GM19463 (cell line): ENCODE data around the gene CREG1.
"Not testable (repeated sequence)": the region's sequence is repeated elsewhere in the genome, so short reads cannot be mapped to it uniquely, and the experiment has no call there.

ENCODE experiments used
- ATAC-seq: cut with Tn5 transposase; IDR thresholded peaks from one replicate; pipeline ENCODE4 v1.9.1; 2021; ENCODE audit warnings: mild to moderate bottlenecking, moderate library complexity; ENCODE audit not compliant: unreplicated experiment

The CREG1 gene

DNA sequence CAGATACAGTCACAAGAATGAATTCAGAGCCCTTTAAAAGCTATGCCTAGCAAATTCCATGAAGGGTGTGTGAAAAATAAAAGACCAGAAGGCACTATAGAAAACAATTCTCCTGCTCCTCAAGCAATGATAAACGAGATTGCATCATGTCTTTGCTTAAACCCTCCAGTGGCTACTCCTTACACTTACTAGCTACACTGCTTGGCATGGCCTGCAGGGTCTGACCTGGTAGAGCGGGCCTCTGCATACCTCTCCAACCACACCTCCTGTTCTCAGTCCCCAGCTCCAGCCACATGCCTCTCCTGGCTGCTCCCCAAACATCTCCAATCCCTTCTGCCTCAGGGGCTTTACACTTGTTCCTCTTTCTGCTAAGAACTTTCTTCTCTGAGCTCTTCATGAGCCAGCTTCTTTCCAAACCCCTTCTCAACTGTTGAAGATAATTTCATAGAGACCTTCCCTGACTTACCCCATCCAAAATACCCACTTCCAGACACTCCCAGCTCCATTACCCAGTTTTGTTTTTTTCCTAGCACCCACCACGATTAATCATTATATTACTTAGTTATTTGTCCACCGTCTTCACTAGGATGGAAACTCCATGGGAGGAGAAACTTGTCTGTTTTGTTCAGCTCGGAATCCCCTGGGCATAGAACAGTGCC is 11.2 kb upstream of the CREG1 start:
- ATAC-seq = no peak

DNA sequence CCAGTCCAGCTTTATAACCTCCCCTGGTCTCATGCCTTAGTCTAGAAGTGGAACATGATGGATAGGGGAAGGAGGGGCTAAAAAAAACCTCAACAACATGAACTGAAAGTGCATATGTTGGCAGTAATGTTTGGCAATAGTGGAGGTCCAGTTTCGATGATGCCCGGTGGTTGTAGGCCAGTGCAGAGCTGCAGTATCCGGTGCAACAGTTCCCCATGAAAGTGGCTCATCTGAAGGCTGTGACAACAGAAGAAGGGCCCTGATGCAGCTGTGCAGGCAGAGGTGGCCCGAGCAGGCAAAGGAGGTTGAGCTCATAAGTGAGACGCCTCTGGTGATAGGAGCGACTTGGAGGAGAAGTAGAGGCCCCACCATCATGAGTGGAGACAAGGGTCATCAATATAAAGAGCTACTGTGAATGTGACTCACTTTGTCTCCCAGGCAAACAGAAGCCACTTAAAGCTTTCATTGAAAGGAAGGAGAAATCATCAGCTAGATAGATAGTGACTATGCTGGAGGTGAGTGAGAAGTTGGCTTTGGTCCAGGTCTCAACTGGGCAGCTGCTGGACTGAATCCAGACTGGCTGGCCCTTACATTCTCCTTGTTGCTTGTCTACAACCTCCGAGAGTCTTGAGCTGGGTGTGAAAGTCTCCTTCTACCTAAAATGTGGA is 10.2 kb upstream of the CREG1 start:
- ATAC-seq = no peak

DNA sequence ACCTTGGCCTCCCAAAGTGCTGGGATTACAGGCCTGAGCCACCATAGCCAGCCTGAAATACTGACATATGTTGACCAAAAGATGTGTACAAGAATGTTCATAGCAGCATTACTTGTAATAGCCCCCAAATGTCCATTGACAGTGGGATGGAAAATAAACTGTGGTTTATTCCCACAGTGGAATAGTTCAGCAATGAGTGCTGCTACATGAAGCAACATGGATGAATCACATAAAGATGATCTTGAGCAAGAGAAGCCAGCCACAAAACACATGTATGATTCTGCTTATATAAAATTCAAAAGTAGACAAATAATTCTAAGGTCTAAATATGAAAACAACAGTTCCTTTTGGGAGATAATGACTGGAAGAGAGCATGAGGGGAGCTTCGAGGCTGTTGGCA is 9.1 kb upstream of the CREG1 start:
- no peak for ATAC-seq

DNA sequence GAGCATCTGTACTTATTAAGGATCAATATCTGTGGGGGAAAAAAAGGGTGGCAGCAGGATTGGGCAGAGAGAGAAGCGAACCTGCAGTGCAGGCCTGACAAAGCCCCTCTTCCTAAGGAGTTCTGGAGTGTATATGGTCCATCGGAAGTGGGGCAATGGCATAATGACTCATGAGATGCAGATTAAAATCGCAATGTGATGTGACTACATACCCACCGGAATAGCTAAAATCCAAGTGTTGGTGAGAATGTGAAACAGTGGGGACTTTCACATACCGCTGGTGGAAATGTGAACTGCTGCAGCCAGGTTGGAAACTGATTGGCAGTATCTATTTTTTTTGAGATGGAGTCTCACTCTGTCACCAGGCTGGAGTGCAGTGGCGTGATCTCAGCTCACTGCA is 8.2 kb upstream of the CREG1 start:
- no peak for ATAC-seq

DNA sequence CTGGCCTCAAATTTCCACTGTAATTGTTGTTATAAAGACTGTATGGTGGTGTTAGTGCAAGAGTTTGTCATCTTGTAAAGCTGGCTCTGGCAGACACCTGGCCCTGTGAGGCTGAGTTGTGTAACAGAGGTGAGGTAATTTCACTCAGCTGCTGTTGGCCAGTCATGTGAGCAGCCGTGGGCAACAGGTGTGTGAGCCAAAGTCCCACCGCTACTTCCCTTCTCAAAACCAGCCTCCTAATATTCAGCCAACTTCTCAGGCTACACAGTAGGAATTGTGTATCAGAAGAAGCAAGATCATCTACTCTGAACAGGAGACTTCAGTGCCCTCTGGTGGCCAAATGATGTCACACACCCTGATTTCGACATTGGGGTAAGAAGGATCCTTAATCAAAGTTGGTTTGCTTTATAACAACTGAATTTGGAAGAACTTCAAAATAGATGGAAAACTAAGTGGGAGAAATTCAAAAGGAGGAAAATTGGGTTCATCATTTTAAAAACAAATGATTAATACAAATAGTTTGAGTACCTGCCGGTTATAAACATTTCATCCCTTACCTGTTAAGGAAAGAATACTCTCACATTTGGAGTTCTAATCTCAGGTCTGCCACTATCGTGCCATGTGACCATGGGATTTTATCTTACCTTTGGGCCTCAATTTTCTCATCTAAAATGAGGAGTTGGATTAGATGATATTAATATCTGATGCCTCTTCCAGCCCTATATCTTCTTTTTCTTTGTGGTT is 2.6 kb upstream of the CREG1 start:
- ATAC-seq = no peak

DNA sequence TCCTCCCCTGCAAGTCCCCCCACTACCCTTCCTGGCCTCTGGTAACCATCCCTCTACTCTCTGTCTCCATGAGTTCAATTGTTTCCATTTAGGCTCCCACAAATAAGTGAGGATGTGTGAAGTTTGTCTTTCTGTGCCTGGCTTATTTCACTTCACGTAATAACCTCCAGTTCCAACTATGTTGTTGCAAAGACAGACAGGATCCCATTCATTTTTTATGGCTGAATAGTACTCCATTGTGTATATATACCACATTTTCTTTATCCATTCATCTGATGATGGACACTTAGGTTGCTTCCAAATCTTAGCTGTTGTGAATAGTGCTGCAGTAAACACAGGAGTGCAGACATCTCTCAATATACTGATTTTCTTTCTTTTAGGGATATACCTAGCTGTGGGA is 1.5 kb upstream of the CREG1 start:
- ATAC-seq = not testable (repeated sequence)

DNA sequence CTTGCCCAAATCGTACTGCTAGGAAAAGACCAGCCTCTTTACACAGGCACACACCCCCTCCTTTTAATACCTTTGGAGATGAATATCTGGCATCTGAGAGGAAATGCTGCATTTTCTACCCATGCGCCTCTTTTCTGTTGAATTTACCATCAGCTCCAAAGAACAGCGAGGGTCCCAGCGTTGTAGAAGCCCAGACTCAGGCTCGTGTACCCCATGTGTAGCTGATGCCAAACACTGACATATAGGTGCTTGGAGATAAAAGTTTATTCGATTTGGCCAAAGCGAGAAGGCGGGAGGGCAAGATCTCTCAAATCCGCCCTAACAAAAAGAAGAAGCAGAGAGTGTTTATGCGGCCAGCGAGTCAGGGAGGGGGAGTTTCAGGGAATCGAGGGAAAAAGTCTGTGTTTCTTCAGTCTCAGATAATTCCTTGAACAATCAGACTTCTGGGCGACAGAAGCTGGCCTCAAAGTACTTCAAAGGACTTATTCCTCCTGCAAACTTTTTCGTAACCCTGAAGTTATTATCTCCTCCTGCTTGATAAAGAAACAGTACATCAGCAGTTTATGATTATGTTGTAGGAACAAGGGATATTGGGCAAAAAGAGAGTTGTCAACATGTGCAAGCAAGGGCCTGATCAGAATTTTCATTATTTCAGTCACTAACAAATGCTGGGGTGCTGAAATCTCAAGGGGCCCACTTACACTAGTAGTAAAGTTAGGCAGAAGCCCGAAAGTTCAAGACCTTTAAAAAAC is 642 bp upstream of the CREG1 start:
- ATAC-seq = peak; percentile 12

DNA sequence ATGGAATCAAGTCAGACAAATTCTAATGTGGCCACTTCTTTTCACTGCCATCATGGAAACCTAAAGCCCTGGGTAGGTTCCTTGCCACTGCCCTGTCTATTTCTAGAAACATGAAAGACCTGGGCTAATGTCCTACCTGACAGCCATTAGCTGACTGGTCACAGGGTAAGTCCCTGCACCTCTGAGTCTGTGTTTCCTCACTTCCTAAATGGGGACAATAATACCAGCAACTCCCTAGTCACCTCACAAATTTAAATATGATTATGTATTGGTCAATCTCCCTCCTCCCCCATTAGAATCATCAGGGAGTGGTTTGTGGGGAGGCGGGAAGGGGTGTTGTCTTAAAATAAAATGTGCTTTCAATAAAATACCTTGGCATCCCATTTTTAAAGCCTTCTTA is 2.2 kb downstream of the CREG1 start:
- no peak for ATAC-seq

DNA sequence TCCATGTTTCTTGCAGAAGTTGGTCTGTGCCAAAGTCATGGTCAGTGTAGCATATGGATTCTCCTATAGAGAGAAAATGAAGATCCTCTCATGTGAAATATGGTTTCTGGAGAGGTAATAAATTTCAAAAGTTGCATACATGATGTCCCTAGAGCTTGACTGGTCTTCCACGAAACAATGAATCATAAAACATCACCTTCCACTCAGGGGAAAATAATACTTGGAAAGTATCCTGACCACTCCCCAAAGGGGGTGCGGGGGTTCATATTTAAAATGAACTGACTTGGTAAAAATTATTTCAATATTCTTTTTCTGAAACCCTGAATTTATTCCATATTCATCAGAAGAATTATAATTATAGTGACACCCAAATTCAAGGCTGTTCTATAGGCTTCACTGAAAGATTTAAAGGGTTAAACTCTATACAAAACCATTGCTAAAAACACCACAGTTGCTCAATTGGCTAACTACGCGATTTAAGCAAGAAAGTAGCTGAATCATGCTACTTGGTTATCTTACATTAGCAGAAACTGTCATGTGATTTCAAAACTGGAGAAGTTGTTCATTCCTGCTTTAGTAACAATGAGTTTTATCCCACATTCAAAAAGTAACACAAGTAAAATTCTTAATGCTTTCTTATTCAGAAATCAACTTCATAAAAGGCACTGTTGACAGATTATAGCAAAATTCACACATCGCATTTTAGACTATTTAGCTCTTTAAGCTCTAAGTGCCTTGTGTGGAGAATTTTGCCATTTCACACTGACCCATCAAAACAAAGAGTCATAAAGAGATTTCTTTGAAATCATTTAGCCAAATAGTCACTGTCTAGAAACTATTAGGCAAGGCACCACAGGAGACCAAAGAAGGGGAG is 5.3 kb downstream of the CREG1 start:
- no peak for ATAC-seq

DNA sequence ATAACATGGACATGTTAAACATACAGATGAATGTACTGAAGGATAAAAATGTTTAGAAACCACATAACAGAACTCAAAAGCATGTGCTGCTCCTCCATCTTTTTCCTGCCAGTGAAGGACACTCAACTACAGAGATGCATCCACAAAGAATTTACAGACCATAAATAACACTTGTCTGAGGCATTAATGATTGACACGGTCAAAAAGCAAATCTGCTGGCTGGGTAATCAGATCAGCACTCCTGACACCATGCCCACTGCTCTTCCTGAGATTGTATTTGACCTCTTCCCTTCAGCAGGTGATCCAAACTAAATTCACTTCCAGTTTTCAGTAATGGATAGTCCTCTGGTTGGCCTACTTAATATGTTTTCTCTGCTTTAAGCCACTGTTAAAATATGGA is 6.6 kb downstream of the CREG1 start:
- no peak for ATAC-seq

DNA sequence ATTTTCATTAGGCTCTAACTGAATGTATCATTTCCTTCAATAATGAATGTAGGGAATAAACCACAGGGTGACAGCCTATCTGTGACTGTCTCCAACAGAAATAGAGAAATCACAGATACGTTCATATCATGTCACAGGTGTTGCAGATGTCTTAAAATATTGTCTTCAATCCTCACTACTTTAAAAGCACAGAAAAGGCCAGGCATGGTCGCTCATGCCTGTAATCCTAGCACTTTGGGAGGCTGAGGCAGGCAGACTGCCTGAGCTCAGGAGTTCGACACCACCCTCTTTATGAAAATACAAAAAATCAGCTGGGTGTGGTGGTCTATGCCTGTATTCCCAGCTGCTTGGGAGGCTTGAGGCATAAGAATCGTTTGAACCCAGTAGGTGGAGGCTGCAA is 8.2 kb downstream of the CREG1 start:
- ATAC-seq = no peak

DNA sequence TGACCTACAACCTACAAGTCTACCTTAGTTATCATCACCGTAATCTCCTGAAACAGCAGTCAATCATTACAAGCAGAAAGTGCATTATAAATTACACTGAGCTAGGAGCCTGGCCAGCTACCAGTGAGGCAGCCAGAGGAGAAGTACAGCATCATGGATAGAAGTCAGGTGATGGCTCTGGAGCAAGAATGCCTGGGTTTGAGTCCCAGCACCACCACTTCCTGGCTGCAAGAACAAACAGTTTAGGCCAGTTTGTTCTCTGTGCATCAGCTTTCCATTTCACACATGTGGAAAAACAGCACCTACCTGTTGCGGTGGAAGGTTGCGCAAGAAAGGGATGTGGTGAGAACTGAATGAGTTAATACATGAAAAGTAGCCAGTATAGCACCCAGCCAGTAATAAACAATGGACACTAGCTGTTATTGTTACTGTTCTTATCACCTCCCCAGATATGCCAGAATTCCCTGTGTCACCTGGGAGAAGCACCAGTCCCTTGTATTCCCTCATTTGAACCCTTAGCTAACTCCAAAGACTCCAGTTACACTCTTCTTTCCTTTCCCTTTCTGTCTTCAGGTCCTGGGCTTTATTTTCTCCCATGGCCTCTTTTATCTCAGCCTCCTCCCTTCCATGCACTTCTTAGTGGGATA is 9.0 kb downstream of the CREG1 start:
- no peak for ATAC-seq

DNA sequence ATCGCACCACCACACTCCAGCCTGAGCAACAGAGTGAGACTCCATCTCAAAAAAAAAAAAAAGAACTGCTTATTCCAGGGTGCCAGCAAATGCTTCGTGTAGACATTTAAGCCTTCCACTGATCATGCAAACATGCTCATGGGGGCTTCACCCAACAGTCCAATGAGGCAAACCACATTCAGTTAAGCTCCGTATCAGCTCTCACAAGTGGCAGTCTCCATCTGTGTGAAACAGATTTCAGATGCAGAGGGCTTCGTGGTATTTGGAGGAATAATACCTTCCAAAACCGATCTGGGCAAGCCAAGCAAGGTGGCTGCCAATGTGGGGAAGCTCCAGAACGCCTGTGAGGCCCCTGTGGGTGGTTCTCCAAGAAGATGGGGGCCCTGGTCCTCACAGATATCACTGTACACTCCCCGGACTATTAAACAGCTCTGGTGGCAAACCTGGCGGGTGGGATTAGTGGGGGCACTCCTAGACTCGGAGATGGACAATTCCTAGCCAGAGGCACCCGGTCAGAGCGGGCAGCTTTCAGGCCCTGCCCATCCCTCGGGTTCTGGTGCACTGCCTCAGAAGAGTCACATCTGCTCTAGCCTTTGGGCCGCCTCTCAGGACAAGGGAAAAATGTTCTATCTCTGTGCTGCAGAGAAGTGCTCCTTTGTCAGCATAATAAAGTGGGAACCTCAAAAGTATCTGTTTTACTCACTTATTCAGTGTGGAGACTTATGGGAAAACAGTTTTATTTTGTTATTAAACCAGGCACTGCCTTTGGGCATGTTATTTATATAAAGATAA is 10.2 kb downstream of the CREG1 start:
- no peak for ATAC-seq

DNA sequence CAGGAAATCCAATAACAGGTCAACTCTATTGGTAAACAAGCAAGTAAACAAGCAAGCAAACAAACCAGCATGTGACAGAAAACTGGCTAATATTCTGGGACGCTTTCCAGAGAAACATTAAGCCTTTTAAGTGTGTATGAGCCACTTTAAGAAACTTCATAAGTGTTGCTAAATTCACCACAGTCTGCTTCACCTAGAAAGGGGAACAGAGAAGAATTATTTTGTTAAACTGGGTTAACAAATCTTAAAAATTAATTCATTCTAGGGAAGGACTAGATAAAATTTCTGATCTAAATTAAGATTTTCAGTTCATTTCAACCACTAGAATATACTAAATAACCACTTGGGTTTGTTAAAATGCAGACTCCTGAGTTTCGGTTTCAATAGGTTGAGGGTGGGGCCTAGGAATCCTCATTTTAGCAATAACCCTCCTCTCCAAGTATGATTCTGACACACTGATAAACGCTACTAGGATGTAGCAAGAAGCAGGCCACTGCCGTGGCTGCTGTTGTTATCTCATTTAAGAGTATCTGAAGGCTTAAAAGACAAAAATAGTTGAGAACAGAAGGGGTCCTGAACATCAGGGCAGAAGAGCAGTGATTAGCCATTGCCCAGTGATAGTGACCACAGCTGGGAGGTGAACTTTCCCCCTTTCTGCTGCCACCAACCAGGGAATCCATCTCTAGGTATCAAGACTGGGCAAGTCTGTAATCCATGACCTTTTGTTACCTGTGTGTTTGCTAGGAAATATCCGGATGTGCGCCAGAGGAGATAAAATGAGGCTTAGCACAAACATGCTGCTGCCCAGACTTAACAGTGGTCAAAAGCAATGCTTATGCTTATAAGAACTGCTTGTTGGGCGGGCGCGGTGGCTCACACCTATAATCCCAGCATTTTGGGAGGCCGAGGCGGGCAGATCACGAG is 11.2 kb downstream of the CREG1 start:
- peak; percentile 46 for ATAC-seq

DNA sequence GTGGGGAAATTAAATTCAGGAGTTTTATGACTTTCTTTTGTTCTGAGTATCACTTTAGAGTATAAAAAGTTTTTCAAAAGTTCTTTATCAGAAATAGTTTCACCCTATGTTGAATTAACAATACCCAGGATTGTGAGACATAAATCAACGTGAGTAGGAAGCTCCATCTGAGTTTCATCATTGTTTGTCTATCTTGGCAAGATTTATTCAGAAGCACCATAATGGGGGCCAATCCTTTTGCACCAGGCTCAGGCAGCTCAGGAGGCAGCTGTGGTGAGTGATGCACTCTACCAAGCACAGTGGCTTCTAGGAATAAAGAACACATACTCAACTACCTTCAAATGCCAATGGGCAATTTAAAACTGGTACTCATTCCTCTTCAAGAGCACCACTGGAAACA is 12.0 kb downstream of the CREG1 start:
- ATAC-seq = no peak

DNA sequence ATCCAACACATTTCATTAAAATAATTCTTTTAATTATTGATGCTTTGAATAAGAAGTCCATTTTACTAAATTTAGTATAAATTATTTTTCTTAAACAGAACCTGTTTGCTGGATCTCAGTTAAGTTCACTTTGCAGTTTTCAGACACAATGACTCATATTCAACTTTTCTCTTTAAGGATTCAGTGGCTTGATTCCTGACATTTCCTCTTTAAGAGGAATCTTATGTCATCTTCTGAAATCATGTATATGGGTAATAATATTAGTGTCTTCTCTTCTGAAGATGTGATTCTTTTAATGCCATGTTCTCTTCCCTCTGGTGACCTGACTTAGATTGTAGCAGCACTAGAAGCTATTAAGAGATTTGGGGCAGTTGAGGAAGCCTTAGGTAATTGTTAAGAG is 12.6 kb downstream of the CREG1 start:
- no peak for ATAC-seq

DNA sequence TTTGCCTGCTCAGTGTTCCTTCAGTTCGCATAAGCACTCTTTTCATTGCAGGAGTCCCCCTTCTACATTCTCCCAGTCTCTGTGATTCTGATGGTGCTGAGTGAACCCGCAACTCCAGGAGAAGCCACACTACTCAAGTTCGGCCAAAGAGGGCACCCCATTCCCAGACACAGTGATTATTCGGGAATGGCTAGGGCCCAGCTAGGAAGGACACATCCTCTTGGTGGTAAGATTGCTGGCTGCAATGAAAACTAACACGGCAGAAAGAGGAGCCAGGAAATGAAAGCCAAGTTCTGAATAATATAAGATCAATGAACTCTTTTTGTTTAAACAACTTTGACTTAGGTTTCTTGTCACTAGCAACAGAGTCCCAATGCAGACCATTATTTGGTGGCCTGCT is 14.9 kb downstream of the CREG1 start:
- no peak for ATAC-seq

DNA sequence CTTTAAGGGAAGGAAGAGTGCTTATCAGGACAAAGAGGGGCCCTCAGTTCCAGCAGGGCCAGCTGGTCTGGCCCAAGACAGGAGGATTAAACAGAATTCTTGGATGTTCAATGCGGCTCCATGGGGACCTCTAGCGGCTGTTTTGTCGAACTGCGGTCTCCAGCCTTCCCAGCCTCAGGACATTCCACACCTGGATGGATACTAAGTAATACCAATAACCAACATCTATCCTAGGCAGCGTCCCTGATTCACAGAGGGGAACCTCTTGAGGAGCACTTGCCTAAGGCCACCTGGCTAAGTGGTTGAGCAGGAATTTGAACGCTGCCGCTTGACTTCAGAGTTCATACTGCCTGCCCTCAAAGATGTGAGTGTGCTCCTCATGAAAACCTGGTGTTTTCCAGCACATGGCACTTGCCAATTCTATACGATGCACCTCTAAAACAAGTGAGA is 19.7 kb downstream of the CREG1 start:
- ATAC-seq = no peak
